ENCODE results near the gene ZNF728. TPM values are rescaled to one million over a fixed set of nuclear protein-coding genes. Genes with fewer than 3 reads are reported as not detected.
"Not testable (repeated sequence)": the region's sequence is repeated elsewhere in the genome, so short reads cannot be mapped to it uniquely, and the experiment has no call there.

ZNF728 gene
- not detected for total RNA-seq

DNA sequence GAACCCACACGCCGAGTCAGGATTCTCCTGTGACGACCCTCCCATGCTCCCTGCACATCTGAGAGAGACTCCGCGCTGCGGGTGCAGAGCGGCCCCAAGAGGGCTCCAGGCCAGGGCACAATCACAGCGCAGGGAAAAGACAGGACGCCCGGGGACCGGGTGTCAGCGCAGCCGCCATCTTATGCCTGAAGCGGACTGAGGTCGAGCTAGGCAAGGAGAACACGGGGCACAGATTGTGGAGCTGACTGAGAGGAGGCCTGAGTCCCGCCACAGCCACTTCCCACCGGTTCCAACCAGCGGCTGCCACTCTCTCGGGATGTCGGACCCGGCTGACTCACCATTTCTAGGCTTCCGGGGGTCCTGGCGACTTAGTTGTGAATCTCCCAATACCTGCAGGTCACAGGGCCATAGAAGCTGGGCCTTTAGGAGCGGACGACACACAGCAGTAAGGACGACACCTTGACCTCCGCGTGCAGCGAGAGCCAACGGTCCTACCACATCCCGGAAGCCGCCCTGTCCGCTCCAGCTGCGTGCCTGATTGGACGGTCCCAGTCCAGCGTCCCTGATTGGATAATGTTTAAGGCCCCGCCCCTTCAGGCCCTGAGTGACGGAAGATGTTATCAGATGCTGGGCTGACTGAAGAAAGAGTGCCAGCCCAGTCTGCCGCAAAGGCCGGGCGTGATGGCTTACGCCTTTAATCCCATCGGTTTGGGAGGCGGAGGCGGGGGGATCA lies at the start of gene ZNF728:
Gene ZNF728 (minus strand): TSS at position 487 of the 733 bp plus-strand sequence. CDS start 146 bp downstream, at position 341.
- DNase-seq = no peak
- no peaks in the 10 kb centered on the region for H3K36me3 Mint-ChIP-seq (ENCODE audit: insufficient read depth)
- ATAC-seq = no peak
- no peaks in the 10 kb centered on the region for H3K4me1 Mint-ChIP-seq (ENCODE audit: low read depth)
- no peaks in the 10 kb centered on the region for H3K27me3 Mint-ChIP-seq (ENCODE audit: low read depth)
- no peak within 1 kb of the TSS for H3K4me3 Mint-ChIP-seq
- H3K9me3 Mint-ChIP-seq = peaks cover 35% of the 10 kb centered on the region

DNA sequence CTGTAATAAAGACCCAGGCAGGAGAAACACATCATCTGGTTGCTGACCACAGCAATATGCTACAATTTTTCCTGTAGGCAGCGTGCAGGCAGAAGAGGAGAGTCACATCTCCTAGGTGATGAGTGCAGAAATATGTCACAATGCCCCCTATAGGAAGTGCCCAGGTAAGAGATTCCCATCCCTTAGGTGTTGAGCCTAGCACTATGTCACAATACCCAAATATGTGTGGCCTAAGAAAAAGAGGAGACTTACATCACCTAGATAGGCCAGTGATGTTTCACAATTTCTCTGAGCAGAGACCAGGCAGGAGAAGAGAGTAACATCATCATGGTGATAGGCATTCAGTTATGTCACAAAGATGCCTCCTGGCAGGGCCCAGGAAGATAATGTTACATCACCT lies 49.4 kb upstream of the ZNF728 start:
- H3K4me3 Mint-ChIP-seq = no peak overlapping the region
- no peaks in the 10 kb centered on the region for H3K4me1 Mint-ChIP-seq (ENCODE audit: low read depth)
- ATAC-seq (no peak), DNase-seq (no peak)
- H3K9me3 Mint-ChIP-seq = peaks cover 33% of the 10 kb centered on the region
- H3K27me3 Mint-ChIP-seq (ENCODE audit: low read depth) = no peaks in the 10 kb centered on the region
- no peaks in the 10 kb centered on the region for H3K36me3 Mint-ChIP-seq (ENCODE audit: insufficient read depth)

DNA sequence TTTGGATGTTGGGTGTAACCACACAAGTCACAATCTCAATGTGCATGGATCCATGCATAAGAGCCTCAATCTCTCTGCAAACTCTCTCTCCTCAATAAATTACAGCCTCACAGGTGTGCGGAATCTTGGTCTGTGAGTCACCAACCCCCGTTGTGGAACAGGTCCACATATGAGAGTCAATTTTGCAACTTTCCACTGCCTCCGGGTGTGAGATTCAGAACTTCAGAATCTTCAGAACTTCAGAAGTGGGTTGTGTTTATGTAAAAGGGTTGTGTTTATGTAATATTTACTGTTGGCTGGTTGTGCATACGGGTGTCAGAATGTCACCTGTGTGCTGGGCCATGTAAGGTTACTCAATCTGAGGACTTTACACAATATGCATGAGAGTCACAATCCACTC lies 46.3 kb upstream of the ZNF728 start:
- Mint-ChIP-seq H3K27me3 (ENCODE audit: low read depth) (no peaks in the 10 kb centered on the region), H3K9me3 (peaks cover 36% of the 10 kb centered on the region), H3K36me3 (ENCODE audit: insufficient read depth) (no peaks in the 10 kb centered on the region), H3K4me3 (no peak overlapping the region), H3K4me1 (ENCODE audit: low read depth) (no peaks in the 10 kb centered on the region)
- ATAC-seq (no peak), DNase-seq (no peak)

DNA sequence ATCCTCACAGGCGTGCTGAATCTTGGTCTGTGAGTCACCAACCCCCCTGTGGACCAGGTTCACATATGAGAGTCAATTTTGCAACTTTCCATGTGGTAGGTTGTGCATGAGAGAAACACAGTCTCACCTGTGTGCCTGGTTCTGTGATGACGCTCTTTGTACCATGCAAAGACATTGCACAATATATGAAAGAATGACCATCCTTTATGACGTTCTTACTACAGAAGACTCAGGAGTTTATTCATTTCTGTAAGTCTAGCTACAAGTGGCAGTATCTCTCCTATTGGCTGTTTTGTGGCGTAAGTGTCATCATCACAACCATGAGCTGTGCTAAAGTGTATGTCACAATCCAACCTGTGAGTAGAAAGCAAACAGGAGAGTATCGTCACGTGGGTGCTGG lies 43.8 kb upstream of the ZNF728 start:
- Mint-ChIP-seq H3K27me3 (ENCODE audit: low read depth) (no peaks in the 10 kb centered on the region), H3K4me1 (ENCODE audit: low read depth) (no peaks in the 10 kb centered on the region), H3K4me3 (no peak overlapping the region), H3K36me3 (ENCODE audit: insufficient read depth) (no peaks in the 10 kb centered on the region), H3K9me3 (peaks cover 42% of the 10 kb centered on the region)
- DNase-seq (no peak), ATAC-seq (no peak)

DNA sequence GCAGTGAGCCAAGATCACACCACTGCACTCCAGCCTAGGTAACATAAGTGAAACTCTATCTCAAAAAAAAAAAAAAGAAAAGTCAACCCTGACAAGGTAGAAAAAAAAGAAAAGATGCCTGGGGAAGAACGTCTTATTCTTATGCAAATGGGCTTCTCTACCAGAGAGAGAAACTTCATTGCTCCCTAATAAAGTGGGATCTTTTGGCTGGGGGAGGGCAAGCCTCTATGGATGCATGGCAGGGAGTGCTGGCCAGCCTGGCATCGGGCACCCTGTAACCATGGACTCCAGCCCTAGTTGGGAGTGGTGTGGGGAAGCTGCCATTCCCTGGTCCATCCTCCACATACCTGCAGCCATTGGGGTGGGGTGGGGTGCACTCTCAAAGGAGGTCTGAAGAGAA lies 30.7 kb upstream of the ZNF728 start:
- Mint-ChIP-seq H3K27me3 (ENCODE audit: low read depth) (no peaks in the 10 kb centered on the region), H3K9me3 (peaks cover 5% of the 10 kb centered on the region), H3K4me1 (ENCODE audit: low read depth) (no peaks in the 10 kb centered on the region), H3K4me3 (no peak overlapping the region), H3K36me3 (ENCODE audit: insufficient read depth) (no peaks in the 10 kb centered on the region)
- ATAC-seq (no peak), DNase-seq (no peak)

DNA sequence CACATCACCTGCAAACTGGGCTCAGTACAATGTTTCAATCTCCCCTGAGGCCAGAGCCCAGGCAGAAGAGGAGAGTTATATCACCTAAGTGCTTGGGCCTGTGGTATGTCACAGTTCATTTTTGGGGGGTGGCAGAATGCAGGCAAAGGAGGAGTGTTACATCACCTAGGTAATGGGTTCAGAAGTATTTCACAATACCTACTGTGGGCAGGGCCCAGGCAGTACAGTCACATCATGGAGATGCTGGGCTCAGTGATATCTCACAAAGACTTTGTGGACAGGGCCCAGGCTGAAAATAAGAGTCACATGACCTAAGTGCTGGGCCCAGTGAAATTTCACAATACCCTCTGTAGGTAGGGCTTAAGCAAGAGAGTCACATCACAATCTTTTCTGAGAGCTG lies 12.7 kb upstream of the ZNF728 start:
- peaks cover 34% of the 10 kb centered on the region for H3K9me3 Mint-ChIP-seq
- H3K27me3 Mint-ChIP-seq (ENCODE audit: low read depth) = no peaks in the 10 kb centered on the region
- ATAC-seq (no peak), DNase-seq (no peak)
- no peak overlapping the region for H3K4me3 Mint-ChIP-seq
- no peaks in the 10 kb centered on the region for H3K4me1 Mint-ChIP-seq (ENCODE audit: low read depth)
- H3K36me3 Mint-ChIP-seq (ENCODE audit: insufficient read depth) = no peaks in the 10 kb centered on the region

DNA sequence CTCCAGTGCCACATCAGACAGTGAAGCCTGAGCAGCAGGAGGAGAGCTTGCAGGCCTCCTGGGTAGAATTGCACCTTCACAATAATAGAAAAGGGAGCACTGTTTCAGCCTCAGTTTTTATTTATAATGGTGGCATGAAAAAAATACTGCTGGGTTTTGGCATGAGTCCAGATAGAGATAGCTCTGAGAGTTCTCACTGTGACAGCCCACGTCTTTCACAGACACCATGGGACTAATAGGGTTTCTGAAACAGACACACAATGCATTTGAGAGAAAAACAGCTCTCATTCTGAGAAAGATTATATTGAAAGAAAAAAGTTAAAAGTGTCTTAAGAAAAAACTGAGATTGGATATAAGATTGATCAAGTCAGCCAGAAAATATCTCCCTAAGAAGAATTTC lies 8.0 kb downstream of the ZNF728 start:
- not testable (repeated sequence) for DNase-seq; H3K4me1 Mint-ChIP-seq (ENCODE audit: low read depth); H3K27me3 Mint-ChIP-seq (ENCODE audit: low read depth); ATAC-seq; H3K4me3 Mint-ChIP-seq; H3K36me3 Mint-ChIP-seq (ENCODE audit: insufficient read depth)
- H3K9me3 Mint-ChIP-seq = peaks cover 37% of the 10 kb centered on the region

DNA sequence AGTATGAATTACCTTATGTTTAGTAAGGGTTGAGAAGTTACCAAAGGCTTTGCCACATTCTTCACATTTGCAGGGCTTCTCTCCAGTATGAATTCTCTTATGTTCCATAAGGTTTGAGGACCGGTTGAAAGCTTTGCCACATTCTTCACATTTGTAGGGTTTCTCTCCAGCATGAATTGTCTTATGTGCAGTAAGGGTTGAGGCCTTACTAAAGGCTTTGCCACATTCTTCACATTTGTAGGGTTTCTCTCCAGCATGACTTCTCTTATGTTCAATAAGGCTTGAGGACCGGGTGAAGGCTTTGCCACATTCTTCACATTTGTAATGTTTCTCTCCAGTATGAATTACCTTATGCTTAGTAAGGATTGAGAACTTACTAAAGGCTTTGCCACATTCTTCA lies 26.7 kb downstream of the ZNF728 start:
- no peak overlapping the region for H3K4me3 Mint-ChIP-seq
- no peak for ATAC-seq
- H3K36me3 Mint-ChIP-seq (ENCODE audit: insufficient read depth) = peaks cover 5% of the 10 kb centered on the region
- H3K27me3 Mint-ChIP-seq (ENCODE audit: low read depth) = no peaks in the 10 kb centered on the region
- no peak for DNase-seq
- peaks cover 51% of the 10 kb centered on the region for H3K9me3 Mint-ChIP-seq
- no peaks in the 10 kb centered on the region for H3K4me1 Mint-ChIP-seq (ENCODE audit: low read depth)

DNA sequence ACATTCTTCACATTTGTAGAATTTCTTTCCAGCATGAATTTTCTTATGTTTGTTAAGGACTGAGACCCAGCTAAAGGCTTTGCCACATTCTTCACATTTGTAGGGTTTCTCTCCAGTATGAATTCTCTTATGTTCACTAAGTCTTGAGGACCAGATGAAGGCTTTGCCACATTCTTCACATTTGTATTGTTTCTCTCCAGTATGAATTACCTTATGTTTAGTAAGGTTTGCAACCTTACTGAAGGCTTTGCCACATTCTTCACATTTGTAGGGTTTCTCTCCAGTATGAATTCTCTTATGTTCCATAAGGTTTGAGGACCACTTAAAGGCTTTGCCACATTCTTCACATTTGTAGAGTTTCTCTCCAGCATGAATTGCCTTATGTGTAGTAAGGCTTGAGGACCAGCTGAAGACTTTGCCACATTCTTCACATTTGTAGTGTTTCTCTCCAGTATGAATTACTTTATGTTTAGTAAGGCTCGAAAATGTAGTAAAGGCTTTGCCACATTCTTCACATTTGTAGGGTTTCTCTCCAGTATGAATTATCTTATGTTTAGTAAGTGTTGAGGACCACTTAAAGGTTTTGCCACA lies 27.3 kb downstream of the ZNF728 start:
- not testable (repeated sequence) for H3K36me3 Mint-ChIP-seq (ENCODE audit: insufficient read depth); H3K4me1 Mint-ChIP-seq (ENCODE audit: low read depth); H3K27me3 Mint-ChIP-seq (ENCODE audit: low read depth); ATAC-seq; DNase-seq; H3K4me3 Mint-ChIP-seq
- peaks cover 48% of the 10 kb centered on the region for H3K9me3 Mint-ChIP-seq

DNA sequence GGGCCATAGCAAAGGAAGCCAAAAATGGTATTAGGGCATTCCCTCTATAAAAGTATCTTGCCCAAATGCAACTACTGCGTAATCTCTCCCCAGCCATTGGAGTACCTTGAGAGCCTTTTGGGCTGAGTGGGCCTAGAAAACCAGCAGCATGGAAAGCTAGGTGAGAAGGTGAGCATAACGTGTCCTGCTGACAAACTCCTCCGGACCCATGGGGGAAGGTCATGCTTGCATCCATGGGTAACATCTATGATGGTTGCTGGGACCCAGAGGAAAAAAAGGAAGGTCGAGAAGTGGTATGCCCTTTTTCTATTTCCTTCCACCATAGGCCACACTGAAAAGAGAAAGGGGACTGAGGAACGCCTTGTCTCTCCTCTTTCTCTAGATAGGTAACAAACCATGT lies 57.4 kb downstream of the ZNF728 start:
- no peak overlapping the region for H3K4me3 Mint-ChIP-seq
- no peaks in the 10 kb centered on the region for H3K4me1 Mint-ChIP-seq (ENCODE audit: low read depth)
- H3K27me3 Mint-ChIP-seq (ENCODE audit: low read depth) = no peaks in the 10 kb centered on the region
- ATAC-seq = no peak
- peaks cover 35% of the 10 kb centered on the region for H3K9me3 Mint-ChIP-seq
- no peak for DNase-seq
- H3K36me3 Mint-ChIP-seq (ENCODE audit: insufficient read depth) = no peaks in the 10 kb centered on the region

DNA sequence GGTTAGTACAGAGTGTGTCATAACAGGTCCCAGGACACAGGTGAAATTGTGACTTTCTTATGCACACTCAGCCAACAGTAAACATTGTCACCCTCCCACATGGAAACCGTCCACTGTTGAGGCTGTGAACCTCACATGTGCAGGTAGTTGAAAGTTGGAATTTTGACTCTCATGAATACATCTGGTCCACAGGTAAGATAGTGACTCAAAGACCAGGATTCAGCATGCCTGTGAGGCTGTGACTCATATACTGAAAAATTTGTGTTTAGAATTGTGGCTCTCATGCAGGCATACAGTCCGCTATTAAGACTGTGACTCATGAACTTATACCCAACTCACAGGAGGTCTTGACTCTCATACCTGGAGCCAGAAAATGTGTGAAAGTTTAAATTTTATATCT lies 67.8 kb downstream of the ZNF728 start:
- H3K36me3 Mint-ChIP-seq (ENCODE audit: insufficient read depth) = no peaks in the 10 kb centered on the region
- ATAC-seq (no peak), DNase-seq (no peak)
- H3K4me3 Mint-ChIP-seq = no peak overlapping the region
- no peaks in the 10 kb centered on the region for H3K27me3 Mint-ChIP-seq (ENCODE audit: low read depth)
- H3K4me1 Mint-ChIP-seq (ENCODE audit: low read depth) = no peaks in the 10 kb centered on the region
- H3K9me3 Mint-ChIP-seq = peaks cover 10% of the 10 kb centered on the region

DNA sequence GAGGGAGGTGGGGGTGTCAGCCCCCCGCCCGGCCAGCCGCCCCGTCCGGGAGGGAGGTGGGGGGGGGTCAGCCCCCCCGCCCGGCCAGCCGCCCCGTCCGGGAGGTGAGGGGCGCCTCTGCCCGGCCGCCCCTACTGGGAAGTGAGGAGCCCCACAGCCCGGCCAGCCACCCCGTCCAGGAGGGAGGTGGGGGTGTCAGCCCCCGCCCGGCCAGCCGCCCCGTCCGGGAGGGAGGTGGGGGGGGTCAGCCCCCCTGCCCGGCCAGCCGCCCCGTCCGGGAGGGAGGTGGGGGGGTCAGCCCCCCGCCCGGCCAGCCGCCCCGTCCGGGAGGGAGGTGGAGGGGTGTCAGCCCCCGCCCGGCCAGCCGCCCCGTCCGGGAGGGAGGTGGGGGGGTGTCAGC lies 75.4 kb downstream of the ZNF728 start:
- H3K4me1 Mint-ChIP-seq (ENCODE audit: low read depth); H3K36me3 Mint-ChIP-seq (ENCODE audit: insufficient read depth); H3K4me3 Mint-ChIP-seq; H3K9me3 Mint-ChIP-seq; ATAC-seq; DNase-seq; H3K27me3 Mint-ChIP-seq (ENCODE audit: low read depth): not testable (repeated sequence)

DNA sequence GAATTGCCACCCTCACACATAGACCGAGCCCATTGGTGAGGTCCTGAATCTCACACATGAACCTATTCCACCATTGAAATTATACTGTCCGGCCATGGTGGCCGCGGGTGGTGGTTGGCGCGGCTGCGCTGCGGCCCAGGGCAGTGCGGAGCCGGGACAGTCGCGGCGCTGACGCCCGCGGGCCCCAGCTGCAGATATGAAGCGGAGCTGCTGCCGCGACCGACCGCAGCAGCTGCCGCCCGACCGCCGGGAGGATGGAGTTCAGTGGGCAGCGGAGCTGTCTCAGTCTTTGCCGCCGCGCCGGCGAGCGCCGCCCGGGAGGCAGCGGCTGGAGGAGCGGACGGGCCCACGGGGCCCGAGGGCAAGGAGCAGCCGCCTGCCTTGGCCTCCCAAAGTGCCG lies 77.8 kb downstream of the ZNF728 start:
- not testable (repeated sequence) for DNase-seq; H3K27me3 Mint-ChIP-seq (ENCODE audit: low read depth); H3K4me1 Mint-ChIP-seq (ENCODE audit: low read depth); H3K9me3 Mint-ChIP-seq; H3K4me3 Mint-ChIP-seq; ATAC-seq; H3K36me3 Mint-ChIP-seq (ENCODE audit: insufficient read depth)
